DMS 273 treated with DMSO at 0.1 percent for 48 hours (cell line): Measurements from ENCODE around the gene LRIG3.
A peak's percentile ranks its signal among the peaks of the same experiment; 100 is the strongest.
"Not testable (repeated sequence)": the region's sequence is repeated elsewhere in the genome, so short reads cannot be mapped to it uniquely, and the experiment has no call there.

Experiments
- DNase-seq: peaks from one replicate; lab custom pipeline; 2025; lab: John Stamatoyannopoulos, UW

Gene LRIG3

GRCh38 chr12:58920102-58920960, at the start of gene LRIG3:
Gene LRIG3, minus strand, starts transcription at chr12:58920504. Its CDS starts 269 bp downstream, at chr12:58920235.
- DNase-seq = peak; percentile 41

- no peak for DNase-seq
Observed at GRCh38 chr12:58969237-58969636, 48.9 kb upstream of the LRIG3 start.

- DNase-seq = no peak
Observed at GRCh38 chr12:58967561-58967960, 47.3 kb upstream of the LRIG3 start.

GRCh38 chr12:58966939-58967338, 46.6 kb upstream of the LRIG3 start:
- no peak for DNase-seq

- DNase-seq = no peak
Observed at GRCh38 chr12:58965568-58965967, 45.3 kb upstream of the LRIG3 start.

- no peak for DNase-seq
Observed at GRCh38 chr12:58963844-58964243, 43.5 kb upstream of the LRIG3 start.

GRCh38 chr12:58961906-58962305, 41.6 kb upstream of the LRIG3 start:
- DNase-seq = no peak

- DNase-seq = no peak
Observed at GRCh38 chr12:58961166-58961565, 40.9 kb upstream of the LRIG3 start.

GRCh38 chr12:58959639-58960300, 39.5 kb upstream of the LRIG3 start:
- no peak for DNase-seq

- no peak for DNase-seq
Observed at GRCh38 chr12:58957298-58957697, 37.0 kb upstream of the LRIG3 start.

GRCh38 chr12:58955849-58956248, 35.5 kb upstream of the LRIG3 start:
- no peak for DNase-seq

- DNase-seq = no peak
Observed at GRCh38 chr12:58954002-58954401, 33.7 kb upstream of the LRIG3 start.

GRCh38 chr12:58950739-58951100, 30.4 kb upstream of the LRIG3 start:
- no peak for DNase-seq

GRCh38 chr12:58949954-58950738, 29.8 kb upstream of the LRIG3 start:
- not testable (repeated sequence) for DNase-seq

- no peak for DNase-seq
Observed at GRCh38 chr12:58943079-58943478, 22.8 kb upstream of the LRIG3 start.

- no peak for DNase-seq
Observed at GRCh38 chr12:58942345-58942744, 22.0 kb upstream of the LRIG3 start.

GRCh38 chr12:58939399-58940100, 19.2 kb upstream of the LRIG3 start:
- no peak for DNase-seq

- DNase-seq = no peak
Observed at GRCh38 chr12:58938440-58938839, 18.1 kb upstream of the LRIG3 start.

- DNase-seq = no peak
Observed at GRCh38 chr12:58934528-58934927, 14.2 kb upstream of the LRIG3 start.

- DNase-seq = no peak
Observed at GRCh38 chr12:58932806-58933681, 12.7 kb upstream of the LRIG3 start.

- DNase-seq = no peak
Observed at GRCh38 chr12:58931518-58931917, 11.2 kb upstream of the LRIG3 start.
